ENCODE results near the gene INSYN2B. TPM values are rescaled to one million over a fixed set of nuclear protein-coding genes. Genes with fewer than 3 reads are reported as not detected.
"Not testable (repeated sequence)": the region's sequence is repeated elsewhere in the genome, so short reads cannot be mapped to it uniquely, and the experiment has no call there.

The INSYN2B gene
- total RNA-seq, 1 experiment from 2014 or later = not detected

- Mint-ChIP-seq H3K27ac (no peak overlapping the region), H3K4me3 (no peak overlapping the region), H3K9me3 (no peaks in the 10 kb centered on the region), H3K36me3 (no peaks in the 10 kb centered on the region), H3K27me3 (ENCODE audit: low read depth) (no peaks in the 10 kb centered on the region; the same call in 1 of the 2 replicates), H3K4me1 (peaks cover 13% of the 10 kb centered on the region)
- TF ChIP-seq USF2 (CRISPR knock-in tag; IDR thresholded peaks at IDR 0.05) (no peak), NFYB (CRISPR knock-in tag; conservative IDR thresholded peaks at IDR 0.05; ENCODE audit: low read depth) (no peak), ZNF121 (CRISPR knock-in tag; IDR thresholded peaks at IDR 0.05) (no peak), NFATC4 (CRISPR knock-in tag; IDR thresholded peaks at IDR 0.05) (no peak)
- ChIA-PET POLR2A (no interaction called here), CTCF (no interaction called here)
- ATAC-seq (no peak), DNase-seq (ENCODE audit: low spot score) (no peak)
These were observed 24.2 kb downstream of the INSYN2B start for GRCh38 chr5:169956126-169956525.

GRCh38 chr5:169954786-169955185, 25.5 kb downstream of the INSYN2B start:
- Mint-ChIP-seq H3K4me1 (peaks cover 13% of the 10 kb centered on the region), H3K9me3 (no peaks in the 10 kb centered on the region), H3K27me3 (ENCODE audit: low read depth) (no peaks in the 10 kb centered on the region; the same call in none of the 2 replicates), H3K27ac (no peak overlapping the region), H3K4me3 (no peak overlapping the region), H3K36me3 (no peaks in the 10 kb centered on the region)
- CTCF ChIA-PET = interaction anchor here (1.3 kb wide), 1 partner anchor 253 kb away, joined by 3 read pairs; no protein-coding TSS in a partner anchor
- TF ChIP-seq NR3C1 (CRISPR knock-in tag; conservative IDR thresholded peaks at IDR 0.05; ENCODE audit: low read depth) = no peak
- no peak for TF ChIP-seq ZNF317 (CRISPR knock-in tag; IDR thresholded peaks at IDR 0.05; ENCODE audit: borderline replicate concordance, low read depth)
- TF ChIP-seq ESRRA (CRISPR knock-in tag; IDR thresholded peaks at IDR 0.05; ENCODE audit: borderline replicate concordance) = no peak
- TF ChIP-seq ZBTB43 (CRISPR knock-in tag; IDR thresholded peaks at IDR 0.05) = no peak
- TF ChIP-seq IRF1 (CRISPR knock-in tag; IDR thresholded peaks at IDR 0.05) = no peak
- TF ChIP-seq MLX (CRISPR knock-in tag; IDR thresholded peaks at IDR 0.05) = no peak
- TF ChIP-seq HMGA2 (CRISPR knock-in tag; IDR thresholded peaks at IDR 0.05) = no peak
- POLR2A ChIA-PET = no interaction called here
- ATAC-seq (no peak), DNase-seq (ENCODE audit: low spot score) (no peak)

GRCh38 chr5:169953196-169953595, 27.1 kb downstream of the INSYN2B start:
- H3K4me1 Mint-ChIP-seq; POLR2A ChIA-PET; H3K4me3 Mint-ChIP-seq; ATAC-seq; H3K9me3 Mint-ChIP-seq; DNase-seq (ENCODE audit: low spot score); H3K27ac Mint-ChIP-seq; H3K27me3 Mint-ChIP-seq (ENCODE audit: low read depth); CTCF ChIA-PET; H3K36me3 Mint-ChIP-seq: not testable (repeated sequence)

GRCh38 chr5:169950333-169950732, 30.0 kb downstream of the INSYN2B start:
- no peaks in the 10 kb centered on the region; the same call in none of the 2 replicates for H3K27me3 Mint-ChIP-seq (ENCODE audit: low read depth)
- ChIA-PET POLR2A (no interaction called here), CTCF (no interaction called here)
- H3K27ac Mint-ChIP-seq = no peak overlapping the region
- no peaks in the 10 kb centered on the region for H3K36me3 Mint-ChIP-seq
- DNase-seq (ENCODE audit: low spot score) = no peak
- ATAC-seq = no peak
- no peak for TF ChIP-seq EMX1 (CRISPR knock-in tag; IDR thresholded peaks at IDR 0.05)
- no peak for TF ChIP-seq FOXK1 (CRISPR knock-in tag; IDR thresholded peaks at IDR 0.05)
- TF ChIP-seq PRDM15 (CRISPR knock-in tag; IDR thresholded peaks at IDR 0.05) = no peak
- no peak for TF ChIP-seq AR (CRISPR knock-in tag; IDR thresholded peaks at IDR 0.05)
- no peak for TF ChIP-seq E2F1 (CRISPR knock-in tag; IDR thresholded peaks at IDR 0.05)
- no peak for TF ChIP-seq CREM (CRISPR knock-in tag; IDR thresholded peaks at IDR 0.05)
- TF ChIP-seq NFATC4 (CRISPR knock-in tag; IDR thresholded peaks at IDR 0.05) = no peak
- no peak for TF ChIP-seq HMGA2 (CRISPR knock-in tag; IDR thresholded peaks at IDR 0.05)
- TF ChIP-seq OVOL2 (CRISPR knock-in tag; IDR thresholded peaks at IDR 0.05; ENCODE audit: borderline replicate concordance) = no peak
- no peaks in the 10 kb centered on the region for H3K9me3 Mint-ChIP-seq
- H3K4me1 Mint-ChIP-seq = peaks cover 17% of the 10 kb centered on the region
- no peak overlapping the region for H3K4me3 Mint-ChIP-seq

All from WTC11 (cell line).